Measurements from ENCODE around the gene BACE1.

Gene BACE1

DNA sequence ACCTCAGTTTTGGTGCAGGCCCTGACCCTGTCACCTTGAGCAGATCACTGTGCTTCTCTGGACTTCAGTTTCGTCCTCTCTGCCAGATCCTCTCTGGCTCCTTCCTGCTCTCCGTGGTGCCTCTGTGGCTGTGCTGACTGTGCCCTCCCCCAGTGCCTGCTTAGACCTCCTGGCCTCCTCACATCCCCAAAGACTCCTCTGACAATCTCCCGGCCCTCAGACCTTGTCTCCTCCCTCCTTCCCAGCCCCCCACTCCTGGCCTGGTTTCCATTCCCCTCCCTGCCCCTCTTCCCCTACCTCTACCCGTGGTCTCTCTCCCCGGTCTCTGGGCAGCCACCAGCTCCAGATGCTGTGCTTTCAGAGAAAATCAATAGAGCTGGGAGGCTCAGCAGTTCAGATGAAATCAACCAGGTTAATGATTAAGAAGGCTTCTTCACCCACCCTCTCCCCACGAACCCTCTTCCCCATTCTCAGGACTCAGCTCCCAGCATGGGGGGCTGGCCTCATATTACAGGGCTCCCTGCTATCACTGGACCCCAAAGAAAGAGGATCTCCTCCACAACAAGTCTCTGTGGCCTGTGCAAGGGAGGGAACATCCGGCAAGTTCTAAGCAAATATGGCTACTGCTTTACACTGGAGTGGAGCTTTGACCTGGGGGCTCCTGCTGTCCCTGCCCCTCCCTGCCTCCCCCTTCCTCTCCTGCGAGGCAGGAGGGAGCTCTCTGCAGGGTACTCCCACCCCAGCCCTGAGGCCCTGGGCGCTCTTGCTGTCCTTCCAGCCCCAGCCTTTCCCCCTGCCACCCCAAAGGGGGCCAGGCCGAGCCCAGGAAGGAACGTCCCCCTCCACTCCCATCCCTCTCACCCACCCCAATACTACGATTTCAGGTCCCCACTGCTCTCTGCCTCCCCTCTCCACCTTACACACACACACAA, 16.4 kb downstream of the BACE1 start:
- no peak for DNase-seq (ENCODE audit: low read depth)

DNA sequence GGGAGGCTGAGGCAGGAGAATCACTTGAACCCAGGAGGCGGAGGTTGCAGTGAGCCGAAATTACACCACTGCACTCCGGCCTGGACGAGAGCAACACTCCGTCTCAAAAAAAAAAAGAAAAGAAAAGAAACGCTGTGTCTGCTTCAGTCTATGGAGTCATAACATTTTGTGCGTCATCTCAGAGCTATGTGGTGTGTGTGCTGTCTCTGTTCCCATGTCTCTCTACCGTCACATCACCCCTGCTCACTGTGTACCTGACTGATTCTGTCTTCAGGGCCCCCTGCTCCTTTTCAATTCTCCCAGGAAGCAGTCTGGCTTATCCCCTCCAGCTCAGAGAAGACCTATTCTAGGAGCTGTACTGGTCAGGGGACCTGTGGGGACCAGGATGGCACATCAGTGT, 17.9 kb downstream of the BACE1 start:
- DNase-seq (ENCODE audit: low read depth), result no peak
- no peak overlapping the region for H3K4me3 ChIP-seq (ENCODE audit: low read depth, low read length)
- TF ChIP-seq, protein P1, sequence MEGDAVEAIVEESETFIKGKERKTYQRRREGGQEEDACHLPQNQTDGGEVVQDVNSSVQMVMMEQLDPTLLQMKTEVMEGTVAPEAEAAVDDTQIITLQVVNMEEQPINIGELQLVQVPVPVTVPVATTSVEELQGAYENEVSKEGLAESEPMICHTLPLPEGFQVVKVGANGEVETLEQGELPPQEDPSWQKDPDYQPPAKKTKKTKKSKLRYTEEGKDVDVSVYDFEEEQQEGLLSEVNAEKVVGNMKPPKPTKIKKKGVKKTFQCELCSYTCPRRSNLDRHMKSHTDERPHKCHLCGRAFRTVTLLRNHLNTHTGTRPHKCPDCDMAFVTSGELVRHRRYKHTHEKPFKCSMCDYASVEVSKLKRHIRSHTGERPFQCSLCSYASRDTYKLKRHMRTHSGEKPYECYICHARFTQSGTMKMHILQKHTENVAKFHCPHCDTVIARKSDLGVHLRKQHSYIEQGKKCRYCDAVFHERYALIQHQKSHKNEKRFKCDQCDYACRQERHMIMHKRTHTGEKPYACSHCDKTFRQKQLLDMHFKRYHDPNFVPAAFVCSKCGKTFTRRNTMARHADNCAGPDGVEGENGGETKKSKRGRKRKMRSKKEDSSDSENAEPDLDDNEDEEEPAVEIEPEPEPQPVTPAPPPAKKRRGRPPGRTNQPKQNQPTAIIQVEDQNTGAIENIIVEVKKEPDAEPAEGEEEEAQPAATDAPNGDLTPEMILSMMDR (IDR thresholded peaks at IDR 0.05; ENCODE audit: insufficient read depth, low read depth, low read length, missing control alignments), result no peak

More for the DNA sequence above, 16.4 kb downstream of the BACE1 start:
- H3K4me3 ChIP-seq (ENCODE audit: low read depth, low read length), result no peak overlapping the region
- TF ChIP-seq, protein P1 (IDR thresholded peaks at IDR 0.05; ENCODE audit: insufficient read depth, low read depth, low read length, missing control alignments), result no peak

DNA sequence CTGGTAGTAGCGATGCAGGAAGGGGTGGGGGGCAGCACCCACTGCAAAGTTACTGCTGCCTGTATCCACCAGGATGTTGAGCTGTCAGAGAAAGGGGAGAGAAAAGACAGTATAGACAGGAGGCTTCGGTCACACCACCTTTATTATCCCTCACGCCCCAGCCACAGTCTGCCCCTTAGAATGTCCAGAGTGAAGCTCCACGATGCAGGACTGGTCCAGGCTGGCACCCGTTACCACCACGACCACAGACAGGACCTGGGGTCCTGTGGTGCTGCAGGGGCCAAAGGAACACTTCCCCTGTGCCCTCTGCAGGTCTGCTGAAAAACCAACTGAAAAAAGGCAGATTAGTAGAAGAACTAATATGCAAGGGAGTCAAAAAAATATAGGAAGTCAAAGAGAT, 19.2 kb downstream of the BACE1 start:
- no peak for DNase-seq (ENCODE audit: low read depth)
- TF ChIP-seq, protein P1 (IDR thresholded peaks at IDR 0.05; ENCODE audit: insufficient read depth, low read depth, low read length, missing control alignments), result no peak

DNA sequence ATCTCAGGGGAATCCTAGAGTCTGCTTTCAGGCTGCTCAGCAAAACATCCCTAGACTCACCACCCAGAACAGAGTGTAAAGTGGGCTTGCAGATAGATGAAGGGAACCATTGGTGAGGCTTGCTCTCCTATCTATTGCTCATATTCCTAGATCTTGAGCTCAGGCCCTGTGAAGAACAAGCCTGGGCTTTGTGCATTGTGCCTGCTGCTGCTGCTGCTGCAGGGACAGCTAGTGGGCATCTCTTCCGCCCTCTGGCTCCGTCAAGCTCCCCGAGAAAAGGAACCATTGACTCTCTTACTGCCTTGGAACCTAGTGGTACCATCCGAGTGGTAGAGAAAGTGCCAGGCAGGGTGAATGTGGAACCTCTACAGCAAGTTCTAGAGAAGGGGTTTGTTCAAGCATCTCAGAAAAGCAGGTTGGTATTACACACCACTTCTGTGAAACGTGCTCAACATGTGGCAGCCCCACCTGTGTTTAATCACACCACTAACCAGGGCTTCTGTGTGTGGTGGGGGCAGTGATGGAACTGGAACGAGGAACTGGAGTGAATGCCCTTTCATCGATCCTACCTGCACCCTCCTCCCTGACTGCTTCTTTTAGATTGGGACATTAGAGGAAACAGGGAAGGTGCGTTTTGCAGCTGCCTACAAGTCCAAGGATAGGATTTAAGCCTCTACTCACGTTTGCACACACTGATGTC, 20.5 kb downstream of the BACE1 start:
- no peak overlapping the region for H3K4me3 ChIP-seq (ENCODE audit: low read depth, low read length)
- no peak for DNase-seq (ENCODE audit: low read depth)
- TF ChIP-seq, protein P1 (IDR thresholded peaks at IDR 0.05; ENCODE audit: insufficient read depth, low read depth, low read length, missing control alignments), result no peak

More for the DNA sequence above, 19.2 kb downstream of the BACE1 start:
- no peak overlapping the region for H3K4me3 ChIP-seq (ENCODE audit: low read depth, low read length)

DNA sequence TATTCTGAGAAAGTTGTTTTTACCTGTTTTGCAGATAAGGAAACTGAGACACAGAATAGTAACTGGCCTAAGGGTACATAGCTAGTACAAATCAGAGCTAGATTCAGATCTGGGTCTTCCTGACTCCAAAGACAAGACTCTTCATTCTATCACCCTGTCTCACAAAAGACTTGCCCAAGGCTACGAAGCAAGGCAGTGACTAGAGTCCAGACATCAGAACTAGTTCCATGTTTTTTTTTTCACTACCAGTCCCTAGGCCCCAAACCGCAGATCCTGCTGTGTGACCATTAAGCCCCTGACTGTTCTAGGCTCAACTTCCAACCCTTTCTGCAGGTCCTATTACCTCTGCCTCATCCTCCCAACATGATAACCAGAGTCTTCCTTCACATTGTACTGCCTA, 23.4 kb downstream of the BACE1 start:
- H3K4me3 ChIP-seq (ENCODE audit: low read depth, low read length), result no peak overlapping the region
- TF ChIP-seq, protein P1 (IDR thresholded peaks at IDR 0.05; ENCODE audit: insufficient read depth, low read depth, low read length, missing control alignments), result no peak

DNA sequence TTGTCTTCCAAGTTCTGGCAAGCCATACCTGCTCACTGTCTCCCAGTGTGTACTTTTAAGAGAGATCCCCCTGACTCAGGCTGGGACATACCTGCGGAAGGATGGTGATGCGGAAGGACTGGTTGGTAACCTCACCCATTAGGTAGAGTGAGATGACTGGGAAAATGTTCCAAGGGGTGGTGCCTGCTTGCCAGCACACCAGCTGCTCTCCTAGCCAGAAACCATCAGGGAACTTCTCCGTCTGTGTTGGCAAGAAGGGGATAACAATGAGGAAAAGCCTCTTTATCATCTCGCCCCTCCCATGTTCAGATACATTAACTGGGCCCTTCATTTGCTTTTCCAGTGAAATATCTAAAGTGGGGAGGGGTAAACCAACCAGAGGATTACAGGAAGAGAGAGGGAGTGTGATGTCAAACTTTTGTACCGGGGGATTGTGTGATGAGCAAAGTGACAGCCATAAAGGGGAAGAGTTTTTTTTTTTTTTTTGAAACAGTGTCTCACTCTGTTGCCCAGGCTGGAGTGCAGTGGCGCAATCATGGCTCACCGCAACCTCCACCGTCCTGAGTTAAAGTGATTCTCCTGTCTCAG, 25.2 kb downstream of the BACE1 start, which contains the start of gene BACE1-AS:
Gene BACE1-AS (plus strand): TSS at position 538 of the 588 bp plus-strand sequence.
- no peak for DNase-seq (ENCODE audit: low read depth)
- TF ChIP-seq, protein P1 (IDR thresholded peaks at IDR 0.05; ENCODE audit: insufficient read depth, low read depth, low read length, missing control alignments), result no peak
- H3K4me3 ChIP-seq (ENCODE audit: low read depth, low read length), result no peak within 1 kb of the TSS

More for the DNA sequence above, 23.4 kb downstream of the BACE1 start:
- DNase-seq (ENCODE audit: low read depth), result no peak

Data from GM12865 (cell line).